ENCODE measurements around the gene AMZ2.
A peak's percentile ranks its signal among the peaks of the same experiment; 100 is the strongest.

Gene AMZ2

DNA sequence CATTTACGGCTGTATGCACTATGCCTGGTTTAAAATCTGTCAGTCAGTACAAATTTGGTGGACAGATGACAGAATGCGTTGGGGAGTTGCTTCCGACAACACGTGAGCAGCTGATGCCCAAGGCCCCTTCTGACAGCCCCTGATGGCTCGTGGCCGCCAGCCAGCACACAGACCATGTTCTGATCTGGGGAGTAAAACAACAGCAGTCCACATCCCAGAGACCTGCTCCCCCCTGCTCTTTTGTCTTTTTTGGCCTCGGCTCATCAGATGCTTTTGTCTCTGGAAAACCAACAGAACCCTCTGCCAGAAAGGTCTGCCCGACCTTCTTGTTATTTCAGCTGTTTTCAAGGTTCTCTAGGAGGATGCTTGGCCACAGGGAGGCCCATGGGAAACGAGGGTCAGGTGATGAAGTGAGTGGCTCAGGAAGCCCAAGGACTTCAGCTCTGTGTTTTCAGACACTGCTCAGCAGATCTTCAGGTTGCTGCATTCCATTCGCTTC lies 54.3 kb downstream of the AMZ2 start:
- Histone ChIP-seq H3K4me3 (ENCODE audit: low read depth in 1 of 2, low read length in 1 of 2) (no peak overlapping the region), H3K27me3 (no peaks in the 10 kb centered on the region), H3K9me3 (no peaks in the 10 kb centered on the region), H3K4me1 (ENCODE audit: control insufficient read depth in 1 of 2, insufficient read depth in 1 of 2, low read depth in 1 of 2, low read length in 1 of 2) (peaks cover 28 to 37% of the 10 kb centered on the region in 2 experiments), H3K27ac (peak overlapping the region; percentile 54), H3K36me3 (no peaks in the 10 kb centered on the region)
- TF ChIP-seq CTCF (IDR thresholded peaks at IDR 0.05): no peak

GRCh38 chr17:68302666-68303065 lies 54.8 kb downstream of the AMZ2 start:
- peak overlapping the region; percentile 54 for H3K27ac ChIP-seq
- H3K4me3 ChIP-seq (ENCODE audit: low read depth in 1 of 2, low read length in 1 of 2): no peak overlapping the region
- no peaks in the 10 kb centered on the region for H3K9me3 ChIP-seq
- H3K4me1 ChIP-seq (ENCODE audit: control insufficient read depth in 1 of 2, insufficient read depth in 1 of 2, low read depth in 1 of 2, low read length in 1 of 2): peaks cover 23 to 36% of the 10 kb centered on the region in 2 experiments
- H3K27me3 ChIP-seq: no peaks in the 10 kb centered on the region
- no peaks in the 10 kb centered on the region for H3K36me3 ChIP-seq
- no peak for TF ChIP-seq CTCF (IDR thresholded peaks at IDR 0.05)

- no peak overlapping the region for H3K4me3 ChIP-seq (ENCODE audit: low read depth in 1 of 2, low read length in 1 of 2)
- H3K36me3 ChIP-seq: no peaks in the 10 kb centered on the region
- H3K27ac ChIP-seq: peak overlapping the region; percentile 58
- peaks cover 10 to 25% of the 10 kb centered on the region in 2 experiments for H3K4me1 ChIP-seq (ENCODE audit: control insufficient read depth in 1 of 2, insufficient read depth in 1 of 2, low read depth in 1 of 2, low read length in 1 of 2)
- TF ChIP-seq CTCF (IDR thresholded peaks at IDR 0.05): no peak
- no peaks in the 10 kb centered on the region for H3K27me3 ChIP-seq
- H3K9me3 ChIP-seq: no peaks in the 10 kb centered on the region
These were observed 56.9 kb downstream of the AMZ2 start for GRCh38 chr17:68304706-68305105.

DNA sequence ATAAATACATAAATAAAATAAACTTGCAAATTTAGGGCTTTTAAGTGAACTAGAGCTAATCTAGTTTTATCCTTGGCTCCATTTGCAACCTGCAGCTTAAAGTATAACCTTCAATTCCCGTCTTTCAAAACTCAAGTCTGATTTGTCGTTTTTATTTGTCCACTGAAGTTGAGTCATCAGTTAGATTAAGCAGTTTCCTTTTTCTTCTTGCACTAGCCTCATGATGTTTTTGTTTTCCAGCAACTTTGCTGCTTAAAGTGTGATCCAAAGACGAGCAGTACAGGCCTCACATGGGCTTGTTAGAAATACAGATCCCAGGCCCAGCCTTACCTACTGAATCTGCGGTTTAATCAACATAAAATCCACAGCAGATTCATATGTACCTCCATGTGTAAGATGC lies 57.3 kb downstream of the AMZ2 start:
- H3K9me3 ChIP-seq: no peaks in the 10 kb centered on the region

More for the DNA sequence above, 57.3 kb downstream of the AMZ2 start:
- no peak for TF ChIP-seq CTCF (IDR thresholded peaks at IDR 0.05)
- H3K27ac ChIP-seq: peak overlapping the region; percentile 58
- H3K4me3 ChIP-seq (ENCODE audit: low read depth in 1 of 2, low read length in 1 of 2): no peak overlapping the region
- H3K27me3 ChIP-seq: no peaks in the 10 kb centered on the region
- H3K4me1 ChIP-seq (ENCODE audit: control insufficient read depth in 1 of 2, insufficient read depth in 1 of 2, low read depth in 1 of 2, low read length in 1 of 2): peaks cover 12 to 27% of the 10 kb centered on the region in 2 experiments
- H3K36me3 ChIP-seq: no peaks in the 10 kb centered on the region

Data from neutrophil (primary cell).